ENCODE data around the gene HOXC12.

HOXC12 gene

DNA sequence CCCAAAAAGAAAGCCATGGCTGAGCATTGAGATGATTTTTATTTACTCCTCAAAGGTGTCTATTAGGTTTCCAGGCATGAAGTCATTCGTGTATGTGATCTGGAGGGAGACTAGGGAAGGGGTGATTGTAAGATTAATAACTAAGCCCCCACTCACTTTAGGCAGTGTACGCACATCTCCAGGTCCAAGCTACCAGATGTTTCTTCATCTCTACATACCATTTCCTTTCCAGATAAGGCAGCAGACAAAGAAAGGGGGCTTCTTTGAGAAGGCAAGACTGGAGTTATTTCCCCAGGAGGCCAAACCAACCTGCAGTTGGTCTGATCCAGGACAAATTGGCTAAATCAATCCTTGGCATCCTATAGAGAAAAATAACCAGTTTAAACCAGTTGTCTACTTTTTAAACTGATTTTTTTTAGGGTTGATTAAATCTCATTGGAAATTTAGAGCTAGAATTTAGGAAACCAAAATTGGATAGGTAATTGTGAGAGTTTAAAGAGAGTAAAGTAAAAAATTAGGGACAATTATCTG, 12.2 kb upstream of the HOXC12 start:
- H3K27me3 ChIP-seq (ENCODE audit: insufficient read depth, low read length), result peaks cover 100% of the 10 kb centered on the region
- H3K9me3 ChIP-seq (ENCODE audit: insufficient read depth, low read depth, low read length), result no peaks in the 10 kb centered on the region
- peaks cover 2% of the 10 kb centered on the region; the same call in 1 of the 2 replicates for H3K4me1 ChIP-seq (ENCODE audit: insufficient read depth, low read length)
- H3K36me3 ChIP-seq (ENCODE audit: insufficient read depth, low read length), result no peaks in the 10 kb centered on the region
- WGBS, result 75% methylated on average over 1 of the region's 2 CpGs
- H3K9ac ChIP-seq (ENCODE audit: low read depth, low read length), result no peak overlapping the region
- H3K27ac ChIP-seq (ENCODE audit: low read depth, low read length), result no peak overlapping the region
- H3K4me3 ChIP-seq (ENCODE audit: low read length), result no peak overlapping the region

DNA sequence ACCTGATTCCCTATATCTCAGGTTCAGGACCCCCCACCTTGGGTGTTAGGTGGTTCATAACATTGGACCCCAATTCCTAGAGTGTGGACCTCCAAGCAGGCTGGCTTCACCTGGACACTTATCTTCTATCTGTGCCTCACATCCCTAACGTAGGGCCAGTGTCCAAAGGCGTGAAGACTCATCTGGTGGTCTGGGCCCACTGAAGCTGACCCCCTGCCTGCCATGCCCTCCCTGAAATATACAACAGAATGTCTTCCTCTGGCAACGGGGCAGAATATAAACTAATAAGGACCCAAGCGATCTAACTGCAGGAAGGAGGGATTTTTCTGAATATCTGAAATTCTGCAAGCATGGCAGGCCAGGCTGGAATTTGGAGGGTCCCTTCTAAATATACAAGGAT, 10.5 kb upstream of the HOXC12 start:
- H3K4me1 ChIP-seq (ENCODE audit: insufficient read depth, low read length), result peaks cover 2% of the 10 kb centered on the region; the same call in 1 of the 2 replicates
- WGBS, result 68% methylated on average over 4 of the region's 4 CpGs
- no peak overlapping the region for H3K27ac ChIP-seq (ENCODE audit: low read depth, low read length)
- no peak overlapping the region for H3K4me3 ChIP-seq (ENCODE audit: low read length)
- H3K9me3 ChIP-seq (ENCODE audit: insufficient read depth, low read depth, low read length), result no peaks in the 10 kb centered on the region
- no peak overlapping the region for H3K9ac ChIP-seq (ENCODE audit: low read depth, low read length)
- H3K27me3 ChIP-seq (ENCODE audit: insufficient read depth, low read length), result peaks cover 100% of the 10 kb centered on the region
- H3K36me3 ChIP-seq (ENCODE audit: insufficient read depth, low read length), result no peaks in the 10 kb centered on the region

DNA sequence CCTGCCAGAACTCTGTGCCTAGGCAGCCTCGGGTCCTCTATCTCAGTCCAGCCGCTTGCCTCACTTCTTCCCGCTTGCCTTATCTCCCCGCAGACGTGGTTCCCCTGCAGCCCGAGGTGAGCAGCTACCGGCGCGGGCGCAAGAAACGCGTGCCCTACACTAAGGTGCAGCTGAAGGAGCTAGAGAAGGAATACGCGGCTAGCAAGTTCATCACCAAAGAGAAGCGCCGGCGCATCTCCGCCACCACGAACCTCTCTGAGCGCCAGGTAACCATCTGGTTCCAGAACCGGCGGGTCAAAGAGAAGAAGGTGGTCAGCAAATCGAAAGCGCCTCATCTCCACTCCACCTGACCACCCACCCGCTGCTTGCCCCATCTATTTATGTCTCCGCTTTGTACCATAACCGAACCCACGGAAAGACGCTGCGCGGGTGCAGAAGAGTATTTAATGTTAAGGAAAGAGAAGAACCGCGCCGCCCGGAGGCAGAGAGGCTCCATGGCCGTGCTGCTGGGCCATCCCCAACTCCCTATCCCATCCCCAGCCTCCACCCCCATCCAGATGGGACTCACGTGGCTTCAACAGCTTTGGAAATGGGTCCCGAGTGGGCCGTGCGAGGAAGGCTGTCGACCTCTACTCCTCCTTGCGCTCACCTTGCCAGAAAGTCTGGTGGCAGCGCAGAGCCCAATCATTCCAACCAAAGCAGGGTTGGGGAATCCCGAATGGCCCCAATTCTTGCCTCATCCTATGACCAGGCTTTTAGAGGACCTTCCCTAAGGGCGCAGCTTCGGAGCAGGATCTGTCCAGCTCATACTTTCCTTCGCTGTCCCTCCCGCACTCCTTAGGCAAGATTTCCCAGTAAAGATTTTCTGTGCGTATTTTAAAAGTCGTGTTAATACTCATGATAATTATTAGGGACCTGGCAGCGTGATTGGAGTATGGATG, 9.5 kb upstream of the HOXC12 start:
- H3K9me3 ChIP-seq (ENCODE audit: insufficient read depth, low read depth, low read length), result no peaks in the 10 kb centered on the region
- H3K9ac ChIP-seq (ENCODE audit: low read depth, low read length), result no peak overlapping the region
- WGBS, result 35% methylated on average over 49 of the region's 51 CpGs
- no peak overlapping the region for H3K27ac ChIP-seq (ENCODE audit: low read depth, low read length)
- no peak overlapping the region for H3K4me3 ChIP-seq (ENCODE audit: low read length)
- H3K27me3 ChIP-seq (ENCODE audit: insufficient read depth, low read length), result peaks cover 100% of the 10 kb centered on the region
- H3K36me3 ChIP-seq (ENCODE audit: insufficient read depth, low read length), result no peaks in the 10 kb centered on the region
- H3K4me1 ChIP-seq (ENCODE audit: insufficient read depth, low read length), result no peaks in the 10 kb centered on the region

DNA sequence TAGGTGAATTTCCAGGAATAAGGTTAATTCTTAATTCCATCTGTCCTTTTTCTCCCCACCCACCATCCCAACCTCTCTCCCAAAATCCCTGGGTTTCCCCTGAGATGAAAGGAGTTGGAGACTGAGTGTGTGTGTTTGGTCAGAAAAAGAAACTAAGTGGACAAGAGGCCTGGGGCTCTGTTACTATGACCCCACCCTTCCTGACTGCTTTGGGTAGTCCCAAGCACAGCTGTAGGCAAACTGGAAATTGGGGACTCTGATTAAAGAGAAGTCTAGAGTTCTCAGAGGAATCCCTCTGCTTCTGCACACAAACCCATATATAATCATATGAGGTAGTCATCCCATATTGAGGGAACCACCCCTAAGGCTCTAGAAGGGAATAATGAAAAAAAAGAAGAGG, 7.0 kb upstream of the HOXC12 start:
- Histone ChIP-seq H3K4me3 (ENCODE audit: low read length) (no peak overlapping the region), H3K27ac (ENCODE audit: low read depth, low read length) (no peak overlapping the region), H3K9ac (ENCODE audit: low read depth, low read length) (no peak overlapping the region), H3K27me3 (ENCODE audit: insufficient read depth, low read length) (peaks cover 100% of the 10 kb centered on the region), H3K9me3 (ENCODE audit: insufficient read depth, low read depth, low read length) (no peaks in the 10 kb centered on the region; the same call in 1 of the 2 replicates), H3K4me1 (ENCODE audit: insufficient read depth, low read length) (no peaks in the 10 kb centered on the region), H3K36me3 (ENCODE audit: insufficient read depth, low read length) (no peaks in the 10 kb centered on the region)

DNA sequence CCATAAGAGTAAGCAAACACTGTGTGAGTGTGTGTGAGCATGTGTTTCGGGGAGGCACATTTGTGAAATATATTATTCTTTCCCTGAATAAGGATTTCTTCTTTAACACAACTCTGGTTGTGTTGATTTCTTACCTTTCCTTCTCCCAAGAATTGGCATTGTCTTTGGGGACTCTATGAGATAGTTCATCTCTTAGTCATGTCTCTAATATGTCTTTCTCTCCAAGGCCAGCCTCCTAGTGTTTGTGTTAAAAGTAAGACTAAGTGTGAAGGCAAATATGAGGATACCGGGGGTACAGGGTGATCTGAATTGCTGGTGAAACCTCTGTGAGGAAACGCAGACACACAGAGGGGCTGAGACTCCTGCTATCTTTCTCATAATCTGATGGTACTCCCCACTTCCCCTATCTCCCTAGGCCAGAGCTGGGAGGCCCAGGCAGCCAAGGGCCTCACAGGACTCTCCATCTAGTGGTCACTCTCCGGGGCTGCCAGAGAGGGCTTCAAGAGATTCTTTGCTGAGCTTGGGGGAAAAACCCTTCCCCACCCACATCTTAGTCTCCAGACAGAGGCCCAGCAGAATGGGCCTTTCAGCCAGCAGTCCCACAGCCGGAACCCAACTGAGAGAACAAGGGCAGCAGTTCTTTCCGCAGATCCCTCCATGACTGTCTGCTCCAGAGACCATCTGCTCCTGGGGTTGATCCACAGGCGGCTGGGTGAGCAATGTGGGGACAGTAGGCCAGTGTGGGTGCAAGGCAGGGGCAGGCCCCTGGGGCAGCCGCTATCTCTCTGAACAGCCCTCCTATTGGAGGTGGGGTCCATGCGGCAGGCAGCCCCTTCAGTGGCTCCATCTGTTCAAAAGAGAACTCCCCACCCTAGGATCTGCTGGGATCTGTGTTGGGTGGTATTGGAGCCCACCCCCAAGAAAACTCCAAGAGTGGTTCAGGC, 5.8 kb upstream of the HOXC12 start:
- 70% methylated on average over 7 of the region's 9 CpGs for WGBS
- H3K9me3 ChIP-seq (ENCODE audit: insufficient read depth, low read depth, low read length), result no peaks in the 10 kb centered on the region; the same call in 1 of the 2 replicates
- no peak overlapping the region for H3K4me3 ChIP-seq (ENCODE audit: low read length)
- H3K9ac ChIP-seq (ENCODE audit: low read depth, low read length), result no peak overlapping the region
- H3K27me3 ChIP-seq (ENCODE audit: insufficient read depth, low read length), result peaks cover 100% of the 10 kb centered on the region
- no peaks in the 10 kb centered on the region for H3K36me3 ChIP-seq (ENCODE audit: insufficient read depth, low read length)
- H3K27ac ChIP-seq (ENCODE audit: low read depth, low read length), result no peak overlapping the region
- H3K4me1 ChIP-seq (ENCODE audit: insufficient read depth, low read length), result no peaks in the 10 kb centered on the region

DNA sequence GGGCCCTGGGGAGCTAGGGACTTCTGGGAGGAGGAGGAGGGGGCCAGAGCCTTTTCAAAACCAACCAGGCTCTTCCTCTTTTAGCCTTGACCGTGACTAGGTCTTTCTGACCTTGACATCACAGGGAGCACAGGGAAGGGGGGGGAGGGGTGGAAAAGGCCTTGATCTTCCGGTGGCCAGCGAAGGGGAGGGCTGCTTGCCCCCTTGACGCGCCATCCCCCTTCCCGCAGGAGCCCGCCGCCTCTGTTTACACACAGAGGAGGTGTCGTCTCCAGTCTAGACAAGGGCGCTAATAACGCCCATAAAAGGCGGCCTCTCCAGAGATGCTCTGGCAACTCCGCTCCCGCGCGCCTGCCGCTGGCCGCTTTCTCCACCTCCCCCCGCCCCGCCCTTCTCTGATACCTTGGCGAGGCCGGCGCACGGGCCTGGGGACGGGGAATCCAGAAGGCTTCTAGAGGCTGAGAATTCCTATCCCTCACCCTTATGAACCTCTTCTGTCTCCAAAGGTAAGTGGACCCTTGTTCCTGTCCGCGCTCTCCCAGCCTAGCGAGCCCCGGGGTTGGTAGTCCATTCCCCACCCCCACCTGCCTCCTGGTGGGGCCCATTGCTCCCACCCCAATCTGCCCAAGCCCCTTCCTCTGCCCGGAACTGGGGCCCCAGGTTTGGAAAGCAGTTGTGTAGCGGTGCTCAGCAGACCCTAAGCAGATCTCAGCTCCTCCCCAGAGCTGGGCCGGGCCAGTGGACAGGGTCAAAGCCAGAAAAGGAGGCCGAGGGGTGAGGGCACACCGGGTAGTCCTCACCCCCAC, 4.9 kb upstream of the HOXC12 start:
- Histone ChIP-seq H3K4me3 (ENCODE audit: low read length) (no peak overlapping the region), H3K27ac (ENCODE audit: low read depth, low read length) (no peak overlapping the region), H3K9ac (ENCODE audit: low read depth, low read length) (no peak overlapping the region), H3K9me3 (ENCODE audit: insufficient read depth, low read depth, low read length) (no peaks in the 10 kb centered on the region; the same call in 1 of the 2 replicates), H3K4me1 (ENCODE audit: insufficient read depth, low read length) (no peaks in the 10 kb centered on the region), H3K27me3 (ENCODE audit: insufficient read depth, low read length) (peaks cover 100% of the 10 kb centered on the region), H3K36me3 (ENCODE audit: insufficient read depth, low read length) (no peaks in the 10 kb centered on the region)
- 15% methylated on average over 33 of the region's 34 CpGs for WGBS

DNA sequence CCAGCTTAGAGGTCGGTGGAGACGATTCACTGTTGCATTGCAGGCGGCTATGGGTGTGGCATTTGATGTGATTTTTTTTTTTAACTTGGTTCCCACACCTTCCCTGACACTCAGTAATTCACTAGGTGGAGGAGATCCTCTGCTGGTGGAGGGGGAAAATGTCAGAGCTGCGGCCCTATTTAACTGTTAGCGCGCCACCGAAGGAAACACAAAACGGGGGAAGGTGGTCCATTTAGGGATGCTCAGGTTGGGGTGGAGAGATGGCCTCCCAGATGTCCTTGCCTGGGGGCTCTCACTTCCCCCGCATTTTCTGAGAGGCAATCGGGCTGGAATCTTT, 4.3 kb upstream of the HOXC12 start:
- no peak overlapping the region for H3K9ac ChIP-seq (ENCODE audit: low read depth, low read length)
- peaks cover 100% of the 10 kb centered on the region for H3K27me3 ChIP-seq (ENCODE audit: insufficient read depth, low read length)
- no peaks in the 10 kb centered on the region for H3K4me1 ChIP-seq (ENCODE audit: insufficient read depth, low read length)
- WGBS, result 29% methylated on average over 7 of the region's 10 CpGs
- no peak overlapping the region for H3K4me3 ChIP-seq (ENCODE audit: low read length)
- no peak overlapping the region for H3K27ac ChIP-seq (ENCODE audit: low read depth, low read length)
- no peaks in the 10 kb centered on the region for H3K36me3 ChIP-seq (ENCODE audit: insufficient read depth, low read length)
- H3K9me3 ChIP-seq (ENCODE audit: insufficient read depth, low read depth, low read length), result no peaks in the 10 kb centered on the region; the same call in 1 of the 2 replicates

DNA sequence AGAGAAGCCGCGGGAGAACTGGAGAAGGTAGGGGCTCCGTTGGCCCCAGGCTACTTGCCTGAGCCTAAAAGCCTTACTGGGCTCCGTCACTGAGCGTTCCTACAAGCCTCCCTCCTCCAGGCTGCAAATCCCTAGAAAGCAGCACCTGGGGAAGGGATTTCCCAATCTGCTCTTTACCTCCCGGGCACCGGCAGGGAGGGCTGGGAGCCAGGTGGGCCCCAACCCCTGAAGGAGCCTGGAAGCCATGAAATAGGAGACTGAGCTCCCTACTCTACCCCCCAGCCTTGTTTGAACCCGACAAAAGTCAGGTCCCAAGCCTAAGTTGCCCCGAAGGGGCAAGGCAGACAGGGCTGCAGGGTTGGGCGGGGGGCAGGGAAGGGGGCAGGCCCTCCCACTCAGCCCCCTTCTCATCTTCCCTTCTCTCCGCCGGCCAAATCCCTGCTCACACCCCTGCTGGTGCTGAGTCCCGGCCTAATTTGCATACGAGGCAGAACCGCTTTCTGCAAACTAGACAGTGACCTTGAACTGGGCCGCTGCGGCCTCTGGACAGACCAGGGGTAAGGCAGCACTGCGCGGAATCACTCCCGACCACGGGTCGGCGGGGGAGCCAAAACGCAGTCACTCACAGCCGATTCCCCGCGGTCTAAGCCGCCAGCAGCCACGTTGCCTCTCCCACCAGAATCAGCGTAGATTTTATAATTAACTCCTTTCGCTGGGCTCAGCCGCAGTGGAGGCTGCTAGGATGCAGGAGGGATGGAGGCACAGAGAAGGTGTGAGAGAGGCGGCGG, 3.7 kb upstream of the HOXC12 start:
- Histone ChIP-seq H3K4me3 (ENCODE audit: low read length) (no peak overlapping the region), H3K4me1 (ENCODE audit: insufficient read depth, low read length) (no peaks in the 10 kb centered on the region), H3K9ac (ENCODE audit: low read depth, low read length) (no peak overlapping the region), H3K9me3 (ENCODE audit: insufficient read depth, low read depth, low read length) (no peaks in the 10 kb centered on the region; the same call in 1 of the 2 replicates), H3K27me3 (ENCODE audit: insufficient read depth, low read length) (peaks cover 100% of the 10 kb centered on the region), H3K27ac (ENCODE audit: low read depth, low read length) (no peak overlapping the region), H3K36me3 (ENCODE audit: insufficient read depth, low read length) (no peaks in the 10 kb centered on the region)
- 15% methylated on average over 34 of the region's 34 CpGs for WGBS

DNA sequence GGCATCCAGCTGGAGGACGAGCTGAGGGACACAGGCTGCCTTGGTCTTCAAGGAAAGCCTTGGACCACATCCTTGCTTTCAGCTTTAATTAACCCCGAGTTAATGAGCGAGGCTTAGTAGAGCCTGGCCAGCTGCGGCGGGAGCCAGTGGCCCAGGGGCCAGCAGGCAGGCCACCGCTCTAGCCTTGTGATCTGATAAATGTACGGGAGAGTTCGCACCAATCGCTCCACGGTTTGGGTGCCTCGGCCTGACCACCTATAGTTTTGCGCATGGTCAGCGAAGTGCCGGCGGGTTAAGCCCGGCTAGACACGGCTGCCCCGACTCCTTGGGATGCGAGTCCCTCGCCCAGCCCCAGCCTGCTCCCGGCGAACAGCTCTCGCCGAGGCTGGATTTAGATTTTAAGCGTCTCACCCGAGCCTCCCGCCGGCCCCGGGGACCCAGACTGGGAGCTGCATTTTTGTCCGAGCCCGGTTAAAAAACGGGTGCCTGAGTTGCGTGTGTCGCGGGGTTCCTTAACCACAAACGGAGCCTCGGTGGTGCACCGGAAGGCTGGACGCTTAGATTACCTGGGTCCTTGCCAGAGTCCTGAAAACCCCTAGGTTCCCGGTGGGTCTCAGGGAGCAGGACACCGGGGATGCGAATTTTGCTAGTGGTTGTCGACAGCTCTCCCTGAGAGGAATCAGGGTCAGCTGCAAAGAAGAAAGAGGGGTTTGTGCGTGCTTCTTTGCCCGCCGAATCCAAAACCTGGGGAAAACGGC, 2.9 kb upstream of the HOXC12 start:
- Histone ChIP-seq H3K27ac (ENCODE audit: low read depth, low read length) (no peak overlapping the region), H3K9ac (ENCODE audit: low read depth, low read length) (no peak overlapping the region), H3K36me3 (ENCODE audit: insufficient read depth, low read length) (no peaks in the 10 kb centered on the region), H3K9me3 (ENCODE audit: insufficient read depth, low read depth, low read length) (no peaks in the 10 kb centered on the region; the same call in 1 of the 2 replicates), H3K4me1 (ENCODE audit: insufficient read depth, low read length) (no peaks in the 10 kb centered on the region), H3K4me3 (ENCODE audit: low read length) (no peak overlapping the region), H3K27me3 (ENCODE audit: insufficient read depth, low read length) (peaks cover 100% of the 10 kb centered on the region)
- WGBS, result 18% methylated on average over 47 of the region's 47 CpGs
